ENCODE data around the gene NOTUM.

NOTUM gene

DNA sequence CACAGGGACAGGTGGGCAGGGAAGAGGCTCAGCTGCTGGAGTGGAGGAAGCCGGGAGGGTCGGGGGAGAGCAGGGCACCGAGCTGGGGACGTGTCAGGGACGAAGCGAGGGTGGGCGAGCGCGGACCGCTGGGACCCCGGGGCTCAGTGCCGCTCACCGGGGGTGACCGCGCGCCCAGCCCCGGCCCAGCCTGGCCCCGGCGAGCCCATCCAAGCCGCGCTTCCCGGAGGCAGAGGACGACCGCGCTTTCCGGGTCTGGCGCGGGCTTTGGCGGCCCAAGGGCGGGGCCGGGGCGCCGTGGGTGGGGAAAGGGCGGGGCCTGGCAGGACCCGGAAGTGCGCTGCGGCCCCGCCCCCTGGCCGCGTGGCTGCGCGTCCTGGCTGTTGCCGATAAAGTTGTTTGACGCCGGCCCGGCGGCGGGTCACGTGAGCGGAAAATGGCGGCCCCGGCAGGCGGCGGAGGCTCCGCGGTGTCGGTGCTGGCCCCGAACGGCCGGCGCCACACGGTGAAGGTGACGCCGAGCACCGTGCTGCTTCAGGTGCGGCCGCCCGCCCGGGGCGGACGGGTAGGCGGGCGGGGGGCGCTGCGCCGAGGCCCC is 16.3 kb upstream of the NOTUM start, which contains the start of gene ASPSCR1:
TSS of gene ASPSCR1 (plus strand) at position 419 of the 598 bp plus-strand sequence. CDS start at position 437, 18 bp downstream.
- DNase-seq (ENCODE audit: low read depth) = peak; percentile 90

DNA sequence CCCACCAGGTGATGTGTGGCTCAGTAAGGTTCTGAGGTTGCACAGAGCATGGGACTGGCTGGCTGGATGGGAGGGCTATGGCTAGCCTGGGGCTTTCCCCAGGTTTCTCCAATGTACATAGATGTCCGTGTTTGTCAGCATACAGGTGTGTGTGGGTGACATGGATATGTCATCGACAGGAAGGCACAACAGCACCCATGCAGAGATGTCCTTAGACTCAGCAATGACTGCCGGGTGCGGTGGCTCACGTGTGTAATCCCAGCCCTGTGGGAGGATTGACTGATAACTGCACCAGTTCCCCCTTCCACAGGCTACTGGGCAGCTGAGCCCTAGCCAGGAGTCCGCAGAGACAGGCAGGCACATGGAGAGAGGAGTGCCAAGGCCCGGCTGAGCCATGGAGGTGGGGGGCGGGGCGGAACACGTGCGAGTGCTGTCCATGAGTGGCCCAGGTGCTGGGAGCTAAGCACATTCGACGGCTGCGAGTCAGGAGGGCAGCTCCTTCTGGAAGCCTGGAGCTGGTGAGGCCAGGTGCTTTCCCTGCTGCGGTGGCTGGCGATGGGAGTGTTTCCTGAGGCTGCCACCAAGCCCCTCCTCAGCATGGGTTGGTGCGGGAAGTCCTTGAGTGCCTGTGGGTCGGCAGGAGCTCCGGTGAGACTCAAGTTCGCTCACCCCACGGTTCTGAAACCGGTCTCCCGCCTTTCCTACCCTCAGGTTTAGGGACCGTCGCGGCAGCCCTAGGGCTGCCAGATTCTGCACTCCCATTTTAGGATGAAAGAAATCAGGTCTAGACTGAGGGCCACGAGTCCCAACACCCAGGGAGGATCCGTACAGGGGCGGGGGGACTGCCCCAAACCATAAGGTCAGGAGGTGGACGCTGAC is 15.6 kb upstream of the NOTUM start:
- peak; percentile 35 for DNase-seq (ENCODE audit: low read depth)

DNA sequence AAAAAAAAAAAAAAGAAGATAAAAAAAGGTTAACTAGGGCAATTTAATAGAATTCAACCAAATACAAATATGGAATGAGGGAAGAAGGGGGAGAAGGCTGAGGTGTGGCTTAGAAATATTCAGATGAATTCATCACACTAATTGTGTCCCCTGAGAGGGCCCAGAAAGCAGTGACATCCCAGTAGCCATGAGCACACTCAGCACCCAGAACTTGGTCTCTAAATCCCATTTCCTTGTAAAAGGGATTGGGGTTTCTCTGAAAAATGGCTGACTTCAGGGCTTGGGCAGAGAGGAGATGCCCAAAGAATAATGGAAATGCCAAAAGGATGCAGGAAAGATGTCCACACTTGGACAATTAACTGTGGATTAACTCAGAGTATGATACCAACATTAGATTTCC is 12.4 kb upstream of the NOTUM start:
- no peak for DNase-seq (ENCODE audit: low read depth)

DNA sequence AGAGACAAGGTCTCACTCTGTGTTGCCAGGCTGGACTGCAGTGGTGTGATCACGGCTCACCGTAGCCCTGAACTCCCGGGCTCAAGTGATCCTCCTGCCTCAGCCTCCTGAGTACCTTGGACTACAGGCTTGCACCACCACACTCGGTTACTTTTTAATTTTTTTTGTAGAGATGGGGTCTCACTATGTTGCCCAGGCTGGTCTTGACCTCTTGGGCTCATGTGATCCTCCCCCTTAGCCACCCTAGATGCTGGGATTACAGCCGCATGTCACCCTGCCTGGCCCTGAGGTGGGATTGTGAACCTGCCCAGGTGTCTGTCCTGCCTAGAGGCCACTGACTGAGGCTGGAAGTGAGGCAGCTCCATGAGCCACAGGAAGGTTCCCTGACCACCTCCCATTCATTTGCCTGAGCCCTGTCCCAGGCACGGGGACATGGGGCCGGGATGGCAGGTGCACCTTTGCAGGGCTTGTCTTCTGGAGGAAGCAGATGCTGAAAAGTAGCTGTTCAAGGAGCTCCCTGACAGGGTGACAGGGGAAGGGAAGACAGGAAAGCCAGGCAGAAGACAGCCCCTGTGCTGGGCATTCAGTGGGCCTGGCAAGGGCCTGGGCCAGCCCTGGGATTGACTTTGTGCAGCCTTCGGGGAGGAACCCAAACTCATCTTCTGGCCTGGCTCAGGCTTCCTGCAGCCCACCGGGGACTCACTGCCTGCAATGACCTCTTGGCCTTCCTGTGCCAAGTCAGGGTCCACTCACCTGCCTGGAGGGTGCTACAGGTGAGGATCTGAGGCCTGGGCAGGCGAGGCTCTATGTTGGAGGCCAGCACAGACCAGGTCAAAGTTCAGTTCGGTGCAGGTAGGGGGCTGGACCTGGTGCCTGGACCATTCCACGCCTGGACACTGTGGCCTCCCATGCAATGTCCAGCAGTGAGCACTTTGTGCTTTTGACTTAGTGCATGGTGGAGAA is 8.1 kb upstream of the NOTUM start:
- DNase-seq (ENCODE audit: low read depth) = no peak

DNA sequence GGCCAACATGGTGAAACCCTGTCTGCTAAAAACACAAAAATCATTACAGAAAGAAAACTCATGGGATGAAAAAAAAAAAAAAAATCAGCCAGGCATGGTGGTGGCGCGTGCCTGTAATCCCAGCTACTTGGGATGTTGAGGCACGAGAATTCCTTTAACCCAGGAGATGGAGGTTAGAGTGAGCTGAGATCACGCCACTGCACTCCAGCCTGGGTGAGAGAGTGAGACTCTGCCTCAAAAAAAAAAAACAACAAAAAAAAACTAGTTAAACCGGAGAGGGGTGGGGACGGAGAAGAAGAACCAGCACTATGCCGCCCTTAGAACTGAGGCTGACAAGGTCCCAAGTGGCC is 7.4 kb upstream of the NOTUM start:
- no peak for DNase-seq (ENCODE audit: low read depth)

DNA sequence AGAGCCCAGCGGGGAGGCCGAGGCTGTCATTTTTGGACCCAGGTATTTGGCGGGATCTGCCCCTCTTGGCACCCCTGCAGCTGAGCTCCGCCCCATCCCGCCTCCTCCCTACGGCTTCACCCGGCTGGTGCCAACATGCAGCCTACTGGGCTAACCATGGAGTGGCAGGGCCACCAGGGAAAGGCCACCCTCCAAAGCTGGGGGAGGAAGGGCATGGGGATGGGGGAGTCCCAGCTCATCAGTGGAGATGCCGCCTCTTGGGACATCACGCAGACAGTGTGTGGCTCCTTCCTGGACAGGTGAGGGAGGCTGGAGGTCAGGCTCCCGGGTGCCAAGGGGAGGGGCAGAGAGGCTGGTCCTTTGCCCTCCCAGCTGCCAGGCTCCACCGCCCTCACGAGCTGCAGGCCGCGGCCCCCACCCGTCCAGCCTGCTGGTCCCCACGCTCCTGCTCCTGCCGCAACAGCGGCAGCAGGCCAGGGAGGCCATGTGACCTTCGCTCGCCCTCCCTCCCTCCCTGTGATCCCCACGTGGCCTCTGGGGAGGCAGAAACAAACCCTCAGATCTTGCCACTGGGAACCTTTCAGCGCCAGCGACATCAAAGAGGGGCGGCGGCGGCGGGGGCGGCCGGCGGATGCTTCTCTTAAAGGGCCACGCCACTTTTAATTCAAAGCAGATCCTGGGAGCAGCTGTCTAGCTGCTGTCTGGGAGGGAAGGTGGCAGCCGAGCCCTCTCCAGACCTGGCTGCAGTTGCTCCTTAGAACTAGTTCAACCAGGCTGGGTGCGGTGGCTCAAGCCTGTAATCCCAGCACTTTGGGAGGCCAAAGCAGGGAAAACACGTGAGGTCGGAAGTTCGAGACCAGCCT is 6.8 kb upstream of the NOTUM start:
- peak; percentile 83 for DNase-seq (ENCODE audit: low read depth)

DNA sequence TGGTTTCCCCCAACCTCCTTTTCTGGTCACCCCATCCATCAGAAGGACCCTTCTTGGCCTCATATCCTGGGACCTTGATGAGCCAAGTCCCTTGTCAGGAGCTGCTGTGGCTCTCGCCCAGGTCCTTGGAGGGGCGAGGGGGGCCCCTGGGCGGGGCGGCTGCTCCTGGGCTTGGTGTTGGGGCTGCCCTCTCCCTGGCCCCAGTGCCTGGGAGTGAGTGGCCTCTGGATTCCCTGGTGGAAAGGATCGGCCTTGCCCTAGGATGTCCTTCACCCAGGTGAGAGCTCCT is 6.2 kb upstream of the NOTUM start:
- no peak for DNase-seq (ENCODE audit: low read depth)

DNA sequence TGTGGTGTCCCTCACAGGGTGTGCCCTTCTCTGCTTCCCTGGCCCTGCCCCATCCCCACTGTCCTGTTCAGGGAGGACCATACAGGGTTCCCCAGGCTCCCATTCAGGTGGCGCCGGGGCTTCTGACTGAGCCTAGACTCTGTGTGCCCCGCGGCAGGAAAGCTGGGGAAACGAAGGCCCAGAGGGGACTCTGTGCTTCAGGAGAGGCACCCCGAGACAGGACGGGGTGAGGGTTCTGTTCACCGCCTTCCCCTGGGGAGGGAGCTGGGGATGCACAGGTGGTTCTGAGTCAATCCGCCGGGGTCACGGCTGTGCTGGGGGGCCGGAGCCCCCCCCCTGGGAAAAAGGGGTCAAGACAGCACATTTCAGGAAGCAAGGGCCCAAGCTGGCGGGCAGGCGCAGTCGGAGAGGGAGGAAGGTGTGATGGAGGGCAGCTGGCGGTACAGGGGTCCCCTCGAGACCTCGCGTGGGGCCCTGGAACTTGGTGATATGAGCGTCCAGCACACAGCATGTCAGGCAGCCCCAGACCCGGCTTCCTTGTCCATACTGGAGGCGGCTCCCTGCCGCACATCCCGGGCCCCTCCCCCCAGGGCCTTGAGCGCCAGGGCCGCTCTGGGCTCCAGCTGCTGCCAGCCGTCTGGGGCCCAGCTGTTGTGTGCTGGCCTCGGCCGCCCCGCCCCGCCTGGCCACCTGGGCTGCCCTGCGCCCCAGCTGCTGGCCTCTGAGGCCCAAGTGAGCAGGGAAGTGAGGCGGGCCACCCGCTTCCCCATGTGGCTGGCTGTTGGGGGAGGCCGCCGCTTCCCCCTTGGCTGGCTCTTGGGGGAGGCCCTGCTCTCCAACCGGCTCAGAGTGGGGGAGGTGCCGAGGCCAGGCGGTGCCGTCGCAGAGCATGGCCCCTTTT is 5.6 kb upstream of the NOTUM start:
- no peak for DNase-seq (ENCODE audit: low read depth)

DNA sequence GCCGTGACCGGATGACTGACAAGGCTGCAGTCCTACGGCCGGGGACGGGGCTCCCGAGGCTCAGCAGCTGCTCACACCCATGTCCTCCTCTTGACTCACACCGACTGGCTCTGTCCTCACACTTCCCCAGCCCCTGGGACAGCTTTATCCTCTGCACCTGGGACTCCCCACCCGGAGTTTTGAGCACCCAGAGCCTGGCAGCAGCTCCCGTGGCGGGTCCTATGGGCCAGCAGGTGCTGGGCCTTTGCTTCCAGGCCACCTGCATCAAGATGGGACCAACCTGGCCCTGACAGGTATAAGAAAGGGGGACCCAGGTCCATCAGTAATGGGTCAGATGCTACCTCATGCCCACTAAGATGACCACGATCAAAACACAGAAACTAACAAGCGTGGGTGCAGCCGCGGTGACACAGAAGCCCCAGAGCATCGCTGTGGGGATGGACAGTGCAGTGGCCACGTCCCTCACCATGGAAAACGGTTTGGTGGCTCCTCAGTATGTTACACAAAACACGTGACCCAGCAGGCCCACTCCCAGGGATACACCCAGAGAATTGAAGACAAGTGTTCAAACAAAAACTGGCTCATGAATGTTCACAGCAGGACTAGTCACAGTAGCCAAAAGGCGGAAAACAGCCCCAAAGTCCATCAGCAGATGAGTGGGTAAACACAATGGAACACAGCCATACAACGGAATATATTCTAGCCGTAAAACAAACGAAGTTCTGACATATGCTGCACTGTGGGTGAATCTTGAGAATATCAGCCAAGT is 3.3 kb upstream of the NOTUM start:
- no peak for DNase-seq (ENCODE audit: low read depth)

DNA sequence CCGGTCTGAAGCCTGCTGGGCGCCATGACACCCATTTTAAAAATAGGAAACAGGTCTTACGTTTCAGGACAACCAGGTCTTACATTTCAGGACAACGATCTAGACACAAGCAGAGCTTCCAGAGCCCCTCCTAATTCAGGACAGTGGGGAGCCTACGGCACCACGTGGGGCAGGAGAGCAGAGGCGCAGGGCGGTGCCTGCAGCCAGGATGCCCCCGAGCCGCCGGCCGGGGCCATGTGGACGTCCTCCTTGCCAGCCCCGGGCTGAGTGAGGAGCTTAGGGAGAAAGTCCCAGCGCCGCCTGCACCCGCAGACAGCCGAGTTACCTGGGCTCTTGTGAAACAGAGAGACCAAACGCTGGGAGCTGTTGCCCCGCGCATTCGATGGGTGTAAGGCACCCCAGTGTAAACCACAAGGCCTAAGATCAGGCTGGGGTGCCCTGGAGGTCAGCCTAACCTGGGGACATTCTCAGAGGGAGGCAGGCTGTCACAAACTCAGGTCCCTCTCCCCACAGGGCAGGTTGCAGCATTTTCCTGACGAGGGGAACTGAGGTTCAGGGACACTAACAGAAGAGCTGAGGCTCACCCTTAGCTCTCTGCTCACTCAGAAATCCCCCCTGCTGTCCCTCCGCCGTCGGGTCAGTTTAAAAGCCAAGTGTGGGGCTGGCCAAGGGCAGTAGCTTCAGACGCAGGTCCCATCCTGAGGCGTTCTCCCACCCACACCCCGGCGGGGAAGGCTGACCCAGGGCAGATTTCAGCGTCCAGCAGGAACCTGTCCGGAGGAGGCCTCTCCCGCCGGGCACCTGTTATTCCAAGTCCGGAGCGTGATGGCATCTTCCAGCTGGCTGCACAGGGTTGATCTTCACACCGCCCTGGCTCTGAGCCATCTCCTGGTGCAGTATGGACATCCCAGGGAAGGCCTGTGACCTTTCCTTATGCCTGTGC is 1.8 kb upstream of the NOTUM start:
- DNase-seq (ENCODE audit: low read depth) = no peak

DNA sequence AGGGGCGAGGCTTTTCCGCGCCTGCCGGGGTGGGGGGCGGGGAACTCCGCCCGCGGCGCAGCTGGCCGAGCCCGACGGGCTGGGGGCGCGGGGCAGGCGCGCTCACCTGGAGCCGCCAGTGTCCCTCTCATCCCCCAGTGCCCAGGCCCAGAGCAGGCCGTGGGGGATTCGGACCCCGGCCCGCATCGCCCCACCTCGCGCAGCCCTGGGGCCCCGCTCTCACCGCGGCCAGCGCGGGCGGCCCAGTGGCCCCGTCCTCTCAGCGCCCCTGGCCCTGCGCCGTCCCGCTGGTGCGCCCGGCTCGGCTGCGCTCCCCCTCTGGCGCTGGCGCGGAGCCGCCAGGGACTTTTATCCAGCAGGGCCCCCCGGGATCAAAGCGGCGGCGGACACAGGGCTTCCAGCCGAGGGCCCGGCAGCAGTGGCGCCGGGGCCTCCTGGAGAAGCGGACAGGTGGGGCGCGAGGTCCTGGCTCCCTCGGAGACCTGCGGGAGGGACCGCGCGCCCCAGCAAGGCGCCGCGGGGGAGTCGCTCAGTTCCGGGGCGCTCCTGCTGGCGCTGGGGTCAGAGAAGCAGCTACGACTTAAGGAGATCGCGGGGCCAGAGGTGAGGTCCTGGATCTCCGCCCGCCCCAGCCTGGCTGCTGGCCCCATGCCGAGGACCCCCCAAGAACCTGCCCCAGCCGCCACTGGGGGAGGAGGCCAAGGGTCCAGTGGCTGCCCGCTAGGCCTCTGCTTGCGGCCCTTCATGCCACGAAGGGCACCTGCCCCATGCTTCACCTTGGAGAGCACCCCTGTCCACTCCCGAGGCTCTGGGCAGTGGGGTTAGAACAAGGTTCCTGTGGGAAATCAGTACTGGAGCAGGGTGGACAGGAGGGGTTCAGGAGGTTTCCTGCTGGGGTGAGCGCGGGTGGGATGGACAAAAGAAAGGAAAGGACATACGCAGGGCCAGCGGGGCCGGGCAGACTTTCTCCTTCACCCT is 823 bp upstream of the NOTUM start:
- DNase-seq (ENCODE audit: low read depth) = no peak

DNA sequence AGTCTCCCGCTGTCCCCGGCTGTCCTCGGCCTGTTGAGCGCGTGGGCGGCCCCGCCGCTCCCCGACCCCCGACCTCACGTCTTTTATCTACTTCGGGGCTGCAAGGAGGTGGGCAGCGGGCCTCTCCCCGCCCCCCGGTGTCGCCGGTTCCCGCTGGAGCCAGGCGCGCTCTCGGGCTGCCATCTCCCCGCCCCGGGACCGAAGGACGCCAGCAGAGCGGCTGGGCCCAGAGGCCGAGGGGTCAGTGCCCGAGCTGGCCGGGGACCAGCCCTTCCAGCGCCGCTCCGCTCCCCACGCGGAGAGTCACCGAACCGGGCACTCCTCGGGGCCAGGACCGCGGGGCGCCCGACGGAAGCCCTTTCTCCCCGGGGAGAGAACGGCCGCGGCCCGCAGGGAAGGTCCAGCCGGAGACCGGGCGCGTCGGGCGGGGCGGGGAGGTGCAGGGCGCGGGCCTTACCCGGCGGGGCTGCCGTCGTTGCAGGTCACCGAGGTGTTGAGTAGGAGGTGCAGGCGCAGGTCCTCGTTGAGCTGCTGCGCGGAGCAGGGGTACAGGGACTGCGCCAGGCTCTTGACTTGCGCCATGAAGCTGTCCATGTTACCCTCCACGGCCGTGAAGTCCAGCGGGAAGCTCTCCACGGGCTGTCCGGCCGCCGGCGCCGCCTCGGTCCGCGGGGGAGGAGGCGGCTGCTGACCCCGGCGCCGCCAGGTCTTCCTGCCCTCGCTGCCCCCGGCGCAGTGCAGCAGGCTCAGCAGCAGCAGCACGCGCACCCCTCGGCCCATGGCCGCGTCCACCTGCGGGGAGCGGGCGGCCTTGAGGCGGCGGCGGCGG is 643 bp downstream of the NOTUM start:
- no peak for DNase-seq (ENCODE audit: low read depth)

DNA sequence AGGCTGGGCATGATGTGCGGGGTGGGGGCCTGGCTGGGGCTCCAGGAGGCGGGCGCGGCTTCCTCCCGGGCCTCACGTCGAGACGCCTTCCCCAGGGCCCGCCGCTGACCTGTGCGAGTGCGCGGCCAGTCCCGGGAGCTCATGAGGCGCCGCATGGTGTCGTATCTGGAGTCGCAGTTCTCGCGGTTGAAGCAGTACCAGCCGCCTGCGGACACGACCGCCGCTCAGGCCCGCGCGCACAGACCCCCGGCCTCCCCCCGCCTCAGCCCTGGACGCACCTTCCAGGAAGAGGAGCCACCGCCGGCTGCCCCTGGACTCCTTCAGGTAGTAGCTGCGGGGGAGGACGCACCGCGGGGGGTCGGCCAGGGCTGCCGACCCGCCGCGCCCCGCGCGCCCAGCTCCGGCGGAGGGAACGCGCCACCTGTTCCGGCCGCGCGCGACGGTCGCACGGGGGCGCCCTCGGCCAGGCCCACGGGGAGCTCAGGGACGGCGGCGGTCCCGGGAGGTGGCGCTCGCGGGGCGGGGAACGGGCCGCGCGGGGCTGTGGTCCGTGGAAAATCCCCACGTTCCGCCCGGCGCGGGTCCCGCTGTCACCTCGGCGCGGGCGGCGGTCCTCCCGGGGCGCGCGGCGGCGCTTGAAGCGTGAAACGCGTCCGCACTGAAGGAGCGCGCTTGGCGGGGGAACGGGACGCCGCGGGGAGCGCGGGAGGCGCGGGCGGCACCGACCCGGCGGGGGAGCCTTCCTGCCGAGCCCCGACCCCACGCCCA is 1.4 kb downstream of the NOTUM start:
- DNase-seq (ENCODE audit: low read depth) = peak; percentile 74

DNA sequence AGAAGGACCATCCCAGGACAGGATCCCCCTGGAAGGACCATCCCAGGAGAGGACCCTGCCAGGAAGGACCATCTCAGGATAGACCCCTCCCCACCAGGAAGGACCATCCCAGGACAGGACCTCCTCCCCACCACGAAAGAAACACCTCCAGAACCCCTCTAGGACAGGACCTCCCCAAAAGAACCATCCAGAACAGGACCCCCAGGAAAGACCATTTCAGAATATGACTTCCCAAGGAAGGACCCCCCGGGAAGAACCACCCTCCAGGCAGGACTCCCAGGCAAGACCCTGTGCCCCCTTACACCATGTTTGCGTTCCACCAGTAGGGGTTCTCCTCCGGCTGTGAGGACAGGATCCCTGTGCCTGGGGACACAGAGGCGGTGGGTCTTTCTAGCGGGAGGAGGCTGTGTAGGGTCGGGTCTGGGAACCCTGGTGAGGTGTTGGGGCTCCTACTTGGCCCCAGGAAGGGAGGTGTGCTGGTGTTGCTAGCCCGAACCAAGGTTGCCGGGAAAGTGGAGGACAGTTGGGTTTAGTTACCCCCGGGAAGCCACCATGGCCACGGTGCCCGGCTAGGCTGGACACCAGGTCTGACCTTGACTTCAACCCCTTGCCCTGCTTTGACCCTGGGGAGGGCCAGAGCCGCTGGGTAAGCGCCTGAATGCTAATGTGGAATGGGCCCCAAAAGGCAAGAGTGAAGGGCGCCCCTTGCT is 2.2 kb downstream of the NOTUM start:
- no peak for DNase-seq (ENCODE audit: low read depth)
